GM19397 (cell line): ENCODE data around the gene ZMYND8.

Experiments used
- ATAC-seq: cut with Tn5 transposase; IDR thresholded peaks from one replicate; pipeline ENCODE4 v1.9.1; 2021; ENCODE audit warnings: mild to moderate bottlenecking, moderate library complexity; ENCODE audit not compliant: unreplicated experiment

Gene ZMYND8

DNA sequence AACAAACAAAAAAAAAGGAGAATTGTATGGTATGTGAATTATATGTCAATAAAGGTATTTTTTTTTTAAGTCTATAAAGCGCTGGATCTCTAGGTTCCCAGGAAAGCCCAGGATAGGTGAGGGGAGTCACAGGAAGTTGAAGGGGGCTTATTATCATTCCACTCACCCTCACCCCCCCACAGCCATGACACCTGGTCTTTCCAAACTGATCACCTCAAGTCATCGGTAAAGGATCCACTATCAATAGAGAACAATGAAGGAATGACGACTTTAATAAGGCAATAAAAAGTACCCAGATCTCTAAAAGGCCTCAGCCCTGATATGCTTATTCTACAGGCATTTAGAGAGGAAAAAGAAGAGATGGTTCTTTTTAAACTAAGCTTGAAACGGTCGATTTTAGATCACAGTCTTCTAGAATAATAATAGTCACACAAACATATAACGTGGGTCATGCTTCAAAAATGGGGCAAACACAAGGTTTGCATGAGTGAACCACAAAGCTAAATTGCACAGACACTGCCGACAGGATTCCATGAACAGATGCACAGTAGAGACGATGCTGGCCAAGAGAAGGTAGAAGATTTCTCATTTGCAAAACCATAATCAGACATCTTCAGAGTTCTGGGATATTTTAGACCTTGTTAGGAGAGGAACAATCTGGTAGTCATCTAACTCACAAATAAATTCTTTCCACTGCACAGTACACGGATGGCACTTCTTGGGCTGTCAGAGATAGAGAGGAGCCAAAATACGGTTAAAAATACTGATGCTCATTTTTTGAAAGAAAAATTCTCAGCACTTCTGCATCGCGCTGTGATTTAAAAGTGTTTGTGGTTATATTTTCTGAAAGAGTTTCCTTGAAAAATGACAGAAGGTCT is 21.0 kb downstream of the ZMYND8 start:
- ATAC-seq, result no peak

DNA sequence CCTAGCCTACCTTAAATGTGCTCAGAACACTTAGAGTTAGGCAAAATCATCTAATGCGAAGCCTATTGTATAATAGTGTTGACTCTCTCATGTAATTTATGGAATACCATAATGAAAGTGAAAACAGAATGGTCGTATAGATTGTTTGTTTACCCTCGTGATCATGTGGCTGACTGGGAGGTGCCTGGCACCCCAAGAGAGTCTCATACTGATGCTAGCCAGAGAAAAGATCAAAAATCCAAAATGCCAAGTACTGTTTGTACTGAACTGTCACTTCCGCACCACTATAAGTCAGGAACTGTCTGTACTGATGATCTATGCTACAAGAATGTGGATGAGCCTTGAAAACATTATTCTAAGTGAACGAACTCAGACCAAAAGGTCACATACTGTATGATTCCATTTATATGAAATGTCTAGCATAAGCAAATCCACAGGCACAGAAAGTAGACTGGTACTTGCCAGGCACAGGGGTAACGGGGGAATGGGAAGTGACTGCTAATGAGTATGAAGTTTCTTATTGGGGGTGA is 22.4 kb downstream of the ZMYND8 start:
- no peak for ATAC-seq

DNA sequence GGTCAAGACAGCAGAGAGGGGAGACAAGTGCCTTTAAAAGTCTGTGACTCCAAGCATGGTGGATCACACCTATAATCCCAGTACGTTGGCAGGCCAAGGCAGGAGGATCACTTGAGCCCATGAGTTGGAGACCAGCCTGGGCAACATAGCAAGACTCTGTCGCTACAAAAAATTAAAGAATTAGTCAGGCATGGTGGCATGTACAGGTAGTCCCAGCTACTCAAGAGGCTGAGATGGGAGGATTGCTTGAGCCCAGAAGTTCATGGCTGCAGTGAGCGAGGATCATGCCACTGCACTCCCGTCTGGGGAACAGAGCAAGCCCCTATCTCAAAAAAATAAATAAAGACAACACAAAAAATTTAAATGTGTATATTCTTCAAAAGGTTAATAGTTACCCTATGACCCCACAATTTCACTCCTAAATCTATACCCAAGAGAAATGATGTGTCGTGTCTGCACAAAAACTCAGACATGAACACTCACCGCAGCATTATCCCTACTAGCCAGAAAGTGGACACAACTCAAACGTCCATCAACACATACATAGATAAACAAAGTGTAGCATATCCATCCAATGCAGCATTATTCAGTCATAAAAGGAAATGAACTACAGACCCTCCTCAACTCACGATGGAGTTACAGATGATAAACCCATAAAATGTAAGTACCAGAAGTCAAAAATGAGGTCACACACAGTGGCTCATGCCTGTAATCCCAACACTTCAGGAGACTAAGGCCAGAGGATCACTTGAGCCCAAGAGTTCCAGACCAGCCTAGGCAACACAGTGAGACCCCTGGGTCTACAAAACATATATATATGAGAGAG is 23.9 kb downstream of the ZMYND8 start:
- no peak for ATAC-seq

DNA sequence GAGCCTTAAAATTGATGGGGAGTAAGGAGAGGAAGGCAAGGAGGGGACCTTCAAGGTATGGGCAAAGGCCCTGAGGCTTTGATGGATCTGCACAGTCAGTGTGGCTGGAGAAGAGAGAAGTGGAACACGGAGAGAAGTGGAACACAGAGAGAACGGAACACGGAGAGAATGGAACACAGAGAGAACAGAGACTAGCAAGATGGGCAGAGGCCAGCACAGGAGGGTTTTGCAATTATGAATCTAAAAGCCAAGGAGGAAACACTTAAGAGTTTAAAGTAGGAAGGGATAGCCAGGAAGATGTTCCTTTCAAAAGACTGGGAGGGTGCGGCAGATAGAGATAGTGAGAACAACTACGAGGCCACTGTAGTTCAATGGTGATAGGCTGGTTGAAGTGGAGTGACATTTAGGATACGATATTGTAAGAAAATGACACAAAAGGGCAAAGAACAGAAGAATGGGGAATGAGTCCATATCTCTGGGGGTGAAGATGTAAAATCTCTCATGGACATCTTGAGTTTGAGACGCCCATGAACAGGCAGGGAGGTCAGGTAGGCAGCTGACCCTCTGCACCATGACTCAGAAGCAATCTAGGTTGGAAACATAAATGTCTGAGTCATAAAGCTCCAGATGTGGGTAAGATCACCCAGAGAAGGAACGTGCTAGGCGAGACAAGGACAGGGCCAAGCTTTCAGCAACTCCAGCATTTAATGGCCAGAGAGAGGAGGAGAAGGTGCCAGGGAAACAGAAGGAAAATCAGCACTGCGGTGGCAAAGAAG is 25.4 kb downstream of the ZMYND8 start:
- ATAC-seq, result no peak

DNA sequence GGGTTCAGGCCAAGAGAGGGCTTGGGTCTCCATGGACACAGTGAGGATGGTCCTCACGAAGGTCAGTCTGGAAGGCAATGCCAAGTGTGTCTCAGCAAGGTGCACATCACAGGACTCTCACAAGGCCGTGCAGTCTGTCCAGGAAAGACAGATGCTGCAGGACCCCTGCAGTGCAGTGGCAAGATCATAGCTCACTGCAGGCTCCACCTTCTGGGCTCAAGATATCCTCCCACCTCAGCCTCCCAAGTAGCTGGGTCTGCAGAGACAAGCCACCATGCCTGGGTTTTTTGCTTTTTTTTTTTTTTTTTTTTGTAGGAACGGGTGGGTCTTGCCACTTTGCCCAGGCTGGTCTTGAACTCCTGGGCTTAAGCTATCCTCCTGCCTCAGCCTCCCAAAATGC is 26.4 kb downstream of the ZMYND8 start:
- no peak for ATAC-seq

DNA sequence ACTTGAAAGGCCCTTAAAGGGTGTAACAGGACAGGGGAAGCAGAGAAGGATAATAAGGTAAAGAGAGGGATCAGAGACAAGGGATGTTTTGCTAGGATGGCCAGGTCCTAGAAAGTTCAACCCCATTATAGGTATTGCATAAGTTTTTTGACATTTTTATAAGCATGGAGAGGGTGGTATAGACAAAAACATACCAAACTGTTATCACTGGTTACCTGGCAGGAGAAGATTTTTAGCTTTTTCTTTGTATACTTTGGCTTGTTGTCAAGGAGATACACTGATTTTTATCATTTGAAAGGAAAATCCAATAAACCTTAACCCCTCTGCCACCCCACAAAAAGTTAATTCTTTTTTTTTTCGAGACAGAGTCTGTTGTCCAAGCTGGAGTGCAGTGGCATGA is 28.4 kb downstream of the ZMYND8 start:
- ATAC-seq, result no peak

DNA sequence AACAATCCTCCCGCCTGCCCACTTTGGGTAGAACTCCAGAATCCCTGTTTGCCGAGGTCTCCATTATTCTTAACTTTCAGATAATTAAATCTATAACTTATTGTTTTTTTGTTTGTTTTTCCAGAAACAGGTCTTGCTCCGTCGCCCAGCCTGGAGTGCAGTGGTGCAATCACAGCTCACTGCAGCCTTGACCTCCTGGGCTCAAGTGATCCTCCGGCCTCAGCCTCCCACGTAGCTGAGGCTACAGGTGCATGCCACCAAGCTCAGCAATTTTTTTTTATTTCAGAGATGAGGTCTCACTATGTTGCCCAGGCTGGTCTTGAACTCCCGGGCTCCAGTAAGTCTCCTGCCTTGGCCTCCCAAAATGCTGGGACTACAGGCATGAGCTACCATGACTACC is 28.8 kb downstream of the ZMYND8 start:
- ATAC-seq, result no peak

DNA sequence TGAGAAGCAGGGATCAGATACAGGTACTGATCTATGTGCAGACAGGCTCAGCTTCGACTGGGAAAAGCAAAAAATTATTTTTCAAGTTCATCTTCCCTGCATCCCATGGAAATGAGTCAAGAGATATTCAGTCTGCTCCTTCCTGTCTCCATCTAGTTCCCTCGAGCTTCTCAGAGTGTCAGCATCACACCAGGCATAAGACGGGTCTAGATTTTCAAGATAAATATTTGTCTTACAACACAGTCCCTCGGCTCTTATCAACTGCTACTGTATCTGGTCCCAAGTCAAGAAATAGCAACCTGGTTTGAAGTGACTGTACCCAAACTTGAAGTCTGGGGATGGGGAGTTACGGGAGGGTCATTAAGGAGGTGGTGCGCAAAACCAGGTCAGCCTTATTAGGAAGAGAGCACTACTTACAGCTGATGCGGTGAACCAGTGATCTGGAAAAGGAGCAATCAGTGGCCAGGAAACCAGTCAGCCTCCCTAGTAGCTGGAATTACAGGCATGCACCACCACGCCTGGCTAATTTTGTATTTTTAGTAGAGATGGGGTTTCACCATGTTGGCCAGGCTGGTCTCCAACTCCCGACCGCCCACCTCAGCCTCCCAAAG is 29.7 kb downstream of the ZMYND8 start:
- no peak for ATAC-seq

DNA sequence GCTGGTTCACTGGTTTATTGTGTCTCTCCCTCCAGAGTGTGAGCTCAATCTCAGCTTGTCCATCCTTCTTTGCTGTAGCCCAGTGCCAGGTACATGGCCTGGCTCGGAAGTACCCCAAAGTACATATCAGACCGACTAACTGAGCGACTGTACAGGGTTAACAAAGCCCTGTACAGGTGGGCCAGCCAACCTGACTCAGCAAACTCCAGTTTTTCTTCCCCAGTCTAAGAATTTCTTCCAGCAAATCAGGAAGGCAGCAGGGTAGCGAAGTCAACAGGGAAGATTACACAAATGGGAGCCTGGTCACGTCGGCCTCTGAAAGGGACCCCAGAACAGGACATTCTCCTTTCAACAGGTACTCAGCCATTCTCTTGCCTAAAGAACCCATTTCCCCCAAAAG is 31.3 kb downstream of the ZMYND8 start:
- ATAC-seq, result no peak

DNA sequence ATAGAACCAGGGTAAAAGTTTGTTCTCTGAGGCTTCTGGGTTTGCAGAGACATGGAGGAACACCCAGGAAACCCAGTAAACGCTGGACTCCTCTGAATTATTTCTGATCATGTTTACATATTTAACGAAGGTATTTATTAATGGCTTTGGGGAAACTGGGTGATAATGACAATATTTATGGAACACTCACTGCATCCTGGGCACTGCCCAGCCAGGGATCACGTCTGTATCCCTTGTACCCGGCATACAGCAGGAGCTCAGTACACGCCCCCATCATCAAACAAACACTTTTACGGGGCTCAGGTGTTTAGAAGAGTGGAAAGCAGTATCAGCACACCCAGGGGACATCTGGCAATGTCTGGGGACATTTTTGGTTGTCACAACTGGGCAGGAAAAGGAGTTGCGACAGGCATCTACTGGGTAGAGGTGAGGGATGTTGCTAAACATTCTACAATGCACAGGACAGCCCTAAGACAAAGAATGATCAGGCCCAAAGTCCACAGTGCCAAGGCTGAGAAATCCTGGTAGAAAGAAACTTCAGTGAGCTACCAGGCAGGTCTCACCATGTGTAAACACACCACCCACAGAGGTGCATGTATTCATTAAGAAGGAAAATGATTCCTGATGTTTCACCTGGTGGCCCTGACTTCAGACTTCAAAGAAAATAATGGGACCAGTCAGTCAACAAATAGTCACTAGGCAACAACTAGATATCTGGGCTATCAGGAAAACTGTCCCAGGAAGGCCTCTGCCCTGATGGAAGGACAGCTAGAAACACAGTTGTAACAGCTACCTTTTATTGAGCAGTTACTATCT is 35.3 kb downstream of the ZMYND8 start:
- no peak for ATAC-seq

DNA sequence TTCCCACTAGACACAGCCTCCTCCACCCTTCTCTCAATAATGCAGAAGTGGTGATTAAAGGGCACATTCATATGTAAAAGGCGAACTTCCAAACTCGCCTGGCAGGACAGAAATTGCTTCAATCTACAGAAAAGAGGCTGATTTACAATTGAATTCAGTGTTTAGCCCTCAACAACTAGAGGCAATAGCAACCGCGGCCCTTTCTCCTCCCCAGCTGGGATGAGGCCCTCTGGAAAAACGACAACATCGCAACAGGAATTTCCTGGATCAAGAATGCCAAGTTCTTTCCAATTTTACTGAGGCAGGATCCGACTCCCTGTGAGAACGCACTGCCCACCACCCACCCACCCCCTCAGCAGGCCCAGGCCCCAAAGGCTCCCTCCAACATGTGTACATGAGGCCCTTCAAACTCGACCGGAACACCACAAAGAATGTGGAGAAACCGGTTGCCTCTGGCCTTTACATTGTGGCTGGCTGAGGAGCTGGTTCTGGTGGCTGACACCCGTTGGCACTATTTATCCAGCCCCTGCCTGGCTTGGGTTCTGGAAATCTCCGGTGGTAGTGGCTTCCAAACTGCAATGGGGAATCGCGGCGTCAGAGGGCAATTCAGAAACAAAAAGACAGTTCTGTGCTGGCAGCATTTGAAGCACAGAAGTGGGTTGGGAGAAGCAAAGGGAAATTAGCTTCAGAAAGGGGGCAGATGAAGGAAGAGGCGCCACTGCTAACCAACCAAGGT is 36.8 kb downstream of the ZMYND8 start:
- ATAC-seq, result no peak

DNA sequence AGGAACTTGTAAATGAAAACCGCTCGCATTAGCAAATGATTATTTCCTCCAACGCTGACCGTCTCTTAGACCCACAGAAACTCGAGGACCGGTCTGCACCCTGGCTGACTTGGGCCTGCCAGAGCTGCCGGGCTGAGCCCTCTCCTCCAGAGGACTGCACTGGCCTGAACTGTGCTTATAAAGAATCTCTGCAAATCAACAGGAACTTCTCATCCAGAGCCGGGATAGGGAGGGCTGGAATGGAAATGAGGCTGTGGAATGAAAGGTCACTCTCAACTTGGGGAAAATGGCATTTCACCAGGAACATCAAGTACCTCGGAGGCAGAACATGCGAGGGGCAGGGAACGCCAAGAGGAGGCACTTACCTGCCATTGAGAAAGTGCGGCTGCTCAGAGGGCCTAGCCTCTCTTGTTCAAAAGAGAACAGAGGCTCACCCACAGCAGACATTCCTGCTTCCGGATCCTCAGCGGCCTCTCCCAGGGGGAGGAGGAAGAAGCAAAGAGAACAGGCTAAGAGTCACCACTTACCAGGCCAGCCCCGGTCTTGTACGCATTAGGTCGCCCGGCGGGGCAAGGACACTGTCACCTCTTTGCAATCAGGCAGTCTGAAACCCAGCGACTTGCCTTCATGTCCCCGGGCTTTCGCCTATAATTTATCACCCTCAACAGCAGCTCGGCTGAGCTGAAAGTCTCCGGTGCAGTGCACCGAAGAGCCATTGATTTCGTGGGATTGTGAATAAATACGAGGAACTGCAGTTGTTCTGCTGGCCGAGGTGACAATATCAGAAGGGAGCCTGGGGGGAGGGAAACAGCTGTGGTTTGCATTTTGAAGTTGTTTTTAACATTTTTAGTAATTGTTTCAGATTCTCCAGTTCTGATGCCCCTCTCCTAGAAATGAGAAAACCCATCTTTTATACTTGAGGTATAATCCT is 37.6 kb downstream of the ZMYND8 start:
- no peak for ATAC-seq

DNA sequence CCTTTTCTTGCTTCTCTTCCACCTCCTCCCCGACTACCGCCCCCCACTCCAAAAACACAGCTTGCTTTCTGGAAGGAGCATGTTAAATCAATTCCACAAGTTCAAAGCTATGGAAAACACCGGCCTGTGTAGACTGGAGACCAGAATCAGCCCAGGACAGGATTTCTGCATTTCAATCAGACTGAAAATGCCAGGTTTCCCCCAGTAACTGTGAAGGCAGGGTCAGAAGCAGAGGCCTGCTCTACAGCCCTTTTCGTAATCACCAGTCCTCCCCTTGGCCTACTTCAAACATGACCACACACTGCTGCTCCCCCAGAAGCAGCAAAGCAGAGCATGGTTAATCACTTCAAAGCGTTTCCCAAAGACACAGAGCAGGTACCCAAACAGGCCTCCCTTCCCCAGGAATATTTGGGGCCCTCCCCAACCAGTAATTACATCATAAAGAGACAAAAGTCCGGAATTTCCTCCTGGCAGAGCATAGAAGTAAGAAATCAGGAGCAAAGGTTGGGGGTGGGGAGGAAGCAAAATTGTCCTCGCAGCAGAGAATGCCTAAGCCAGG is 38.4 kb downstream of the ZMYND8 start:
- no peak for ATAC-seq

DNA sequence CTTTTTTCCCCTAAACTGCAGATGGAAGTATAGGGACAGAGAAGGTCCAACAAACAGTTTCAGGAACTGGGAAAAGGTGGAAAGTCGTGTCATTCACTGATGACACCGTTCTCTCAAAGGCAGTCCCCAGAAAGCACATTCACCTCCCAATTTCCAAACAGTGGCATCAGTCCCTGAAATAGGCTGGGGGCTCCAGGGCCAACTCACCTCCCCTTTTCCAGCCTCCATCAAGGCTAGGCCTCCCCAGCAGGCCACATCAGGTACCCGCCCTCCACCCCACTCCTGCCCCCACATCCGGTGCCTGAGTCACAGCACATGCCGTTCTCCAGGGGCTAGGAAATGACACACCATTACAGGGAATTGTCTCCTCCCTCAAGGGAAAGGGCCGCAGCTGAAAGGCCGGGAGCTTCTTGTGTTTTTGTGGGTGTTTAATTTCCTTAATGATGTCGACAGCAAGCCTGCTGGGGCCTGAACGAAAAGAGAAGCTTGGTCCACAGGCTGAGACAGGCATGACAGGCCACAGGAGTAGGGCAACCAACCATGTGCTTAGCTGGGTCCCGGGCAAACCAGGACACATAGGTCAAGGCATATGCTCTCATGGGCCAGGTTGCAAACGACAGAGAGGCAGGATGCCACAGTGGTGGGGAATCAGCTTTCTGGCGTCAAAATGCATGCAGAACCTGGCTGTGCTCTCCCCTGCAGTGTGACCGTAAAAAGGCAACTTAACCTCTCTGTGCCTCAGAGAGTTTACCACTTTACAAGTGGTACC is 39.2 kb downstream of the ZMYND8 start:
- no peak for ATAC-seq

DNA sequence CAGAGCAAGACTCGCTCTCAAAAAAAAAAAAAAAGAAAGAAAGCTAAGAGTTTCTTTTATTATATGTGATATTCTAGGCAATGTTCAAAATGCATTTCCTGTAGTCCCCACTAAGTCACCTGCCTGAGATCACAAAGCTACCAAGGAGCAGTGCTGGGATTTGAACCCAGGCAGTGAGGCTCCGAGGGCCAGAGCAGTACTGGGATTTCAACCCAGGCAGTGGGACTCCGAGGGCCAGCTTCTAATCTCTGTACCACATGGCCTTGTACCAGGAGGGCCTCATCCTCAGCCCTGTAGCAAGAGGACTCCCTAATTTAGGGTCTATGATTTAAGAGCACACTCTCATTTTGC is 39.7 kb downstream of the ZMYND8 start:
- no peak for ATAC-seq

DNA sequence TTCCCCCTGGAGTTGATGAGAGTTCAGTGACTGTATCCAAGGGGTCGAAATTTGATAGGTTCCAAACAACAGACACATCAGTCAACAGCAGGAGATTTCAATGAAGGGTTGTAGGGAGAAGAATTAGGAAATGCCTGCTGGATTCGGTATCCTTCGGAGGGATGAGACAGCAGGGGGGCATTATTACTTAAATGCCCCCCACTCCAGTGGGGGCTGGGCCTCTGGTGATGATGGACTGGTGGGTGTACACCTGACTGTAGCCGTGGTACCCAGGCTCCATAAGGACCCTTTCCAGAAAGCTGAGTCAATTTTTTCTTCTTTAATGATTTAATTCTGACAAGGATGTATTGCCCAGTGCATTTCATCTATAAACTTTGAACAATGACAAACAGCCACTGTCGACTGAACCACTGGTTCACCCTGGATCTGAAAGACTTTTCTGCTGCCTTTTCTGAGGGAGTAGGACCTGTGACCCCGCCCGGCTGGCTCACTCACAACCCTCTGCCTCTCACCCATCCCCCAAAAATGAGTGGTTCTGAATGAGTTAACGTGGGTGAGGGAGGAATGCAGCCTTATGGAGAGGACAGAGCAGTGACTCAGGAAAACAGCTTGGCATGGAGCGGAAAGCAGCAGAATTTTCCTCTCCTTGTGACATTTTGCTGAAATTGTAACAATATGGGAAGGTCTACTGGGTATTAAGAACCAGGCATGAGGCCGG is 41.0 kb downstream of the ZMYND8 start:
- no peak for ATAC-seq
